HG03520 (cell line): ENCODE data around the gene BRME1.
A peak's percentile ranks its signal among the peaks of the same experiment; 100 is the strongest.

ENCODE experiments used
- ATAC-seq: cut with Tn5 transposase; IDR thresholded peaks from one replicate; pipeline ENCODE4 v1.9.1; 2021; ENCODE audit warnings: mild to moderate bottlenecking, moderate library complexity; ENCODE audit not compliant: unreplicated experiment

Gene BRME1

DNA sequence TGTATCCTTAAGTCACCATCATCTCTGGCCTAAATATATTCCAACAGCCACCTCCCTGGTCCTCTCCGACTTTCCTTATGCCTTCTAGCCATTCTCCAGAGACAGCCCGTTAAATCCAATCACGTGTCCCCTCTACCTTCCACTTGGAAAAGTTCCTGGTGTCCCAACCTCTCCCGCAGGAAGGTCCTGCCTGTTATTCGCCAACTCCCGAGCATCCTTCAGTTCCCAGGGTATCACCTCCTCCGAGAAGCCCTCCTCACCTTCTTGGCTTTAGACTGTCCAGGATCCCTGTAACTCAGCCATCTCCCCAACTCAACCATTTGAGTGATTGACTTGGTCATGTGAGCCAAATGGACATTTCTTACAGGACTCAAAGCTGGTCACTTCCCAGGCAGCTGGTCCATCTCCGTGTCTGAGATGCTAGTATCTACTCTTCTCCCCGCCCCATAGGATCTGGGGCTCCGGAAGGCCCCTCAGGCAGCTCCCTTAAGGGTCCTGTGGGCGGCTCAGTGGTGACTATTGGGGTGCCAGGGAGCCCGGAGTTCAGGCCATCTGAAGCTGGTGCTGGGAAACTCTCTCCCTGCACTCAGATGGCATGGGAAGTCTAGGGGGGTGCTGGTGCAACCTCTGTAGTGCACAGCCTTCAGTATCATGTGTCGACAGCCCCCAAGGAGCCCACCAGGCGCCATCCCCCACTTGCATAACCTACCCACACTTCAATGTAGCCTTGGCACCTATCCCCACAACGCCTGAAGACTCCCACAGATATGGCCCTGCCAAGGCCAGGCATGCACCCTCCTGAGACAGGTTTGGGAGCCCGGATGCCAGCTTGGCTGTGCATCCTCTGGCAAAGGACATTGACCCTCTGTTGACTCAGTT lies 56.9 kb downstream of the BRME1 start:
- no peak for ATAC-seq

DNA sequence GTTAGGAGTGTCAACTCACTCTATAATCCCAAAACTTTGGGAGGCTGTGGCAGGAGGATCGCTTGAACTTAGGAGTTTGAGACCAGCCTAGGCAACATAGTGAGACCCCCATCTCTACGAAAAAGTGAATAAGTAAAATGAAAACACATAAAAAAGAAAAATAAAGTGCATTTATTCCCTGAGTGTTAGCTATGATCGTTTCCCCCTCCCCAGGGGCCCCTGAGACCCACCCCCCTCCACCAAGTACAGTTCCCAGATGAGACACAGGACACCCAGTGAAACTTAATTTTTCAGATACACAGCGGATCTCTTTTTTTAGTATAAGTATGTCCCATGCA lies 57.6 kb downstream of the BRME1 start:
- no peak for ATAC-seq

DNA sequence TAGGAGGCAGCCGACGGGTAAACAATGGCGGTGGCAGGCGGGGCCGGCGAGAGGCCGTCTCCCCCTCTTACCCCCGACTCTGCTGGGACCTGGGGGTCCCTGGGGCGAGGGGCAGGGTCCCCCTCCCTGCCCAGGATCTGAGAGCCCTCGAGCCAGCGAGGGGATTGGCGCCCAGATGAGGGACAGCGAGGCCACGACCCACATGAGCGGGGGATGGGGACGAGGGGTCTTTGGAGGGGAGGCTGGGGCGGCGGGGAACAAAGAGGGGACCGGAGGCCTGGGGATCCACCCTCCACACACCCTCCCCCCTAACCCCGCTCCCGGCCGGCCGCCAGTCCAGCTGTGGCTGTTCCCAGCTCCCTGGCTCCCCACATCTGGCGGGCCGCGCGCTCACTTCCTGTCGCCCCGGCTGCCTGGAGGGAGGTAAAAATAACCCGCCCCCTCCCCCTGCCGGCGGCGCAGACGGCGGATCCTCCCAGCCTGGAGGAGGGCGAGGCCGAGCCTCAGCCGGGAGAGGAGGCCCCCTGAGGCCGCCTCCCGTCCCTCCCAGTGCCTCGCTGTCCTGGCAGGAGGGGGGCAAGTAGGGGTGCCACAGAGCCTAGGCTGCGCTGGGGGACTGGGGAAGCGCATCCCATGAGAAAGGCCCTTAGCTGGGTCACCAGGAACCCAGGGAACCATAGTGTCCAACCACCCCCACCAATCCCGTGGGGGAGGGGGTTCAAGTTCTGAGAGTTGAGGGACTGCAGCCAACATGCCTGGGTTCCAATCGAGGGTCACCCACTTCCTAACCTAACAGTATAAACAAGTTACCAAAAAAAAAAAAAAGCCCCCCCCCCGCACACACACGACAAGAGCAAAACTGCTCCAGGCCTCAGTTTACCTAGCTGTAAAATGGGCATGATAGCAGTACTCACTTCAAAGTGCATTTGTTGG lies 58.2 kb downstream of the BRME1 start:
- ATAC-seq, result no peak

DNA sequence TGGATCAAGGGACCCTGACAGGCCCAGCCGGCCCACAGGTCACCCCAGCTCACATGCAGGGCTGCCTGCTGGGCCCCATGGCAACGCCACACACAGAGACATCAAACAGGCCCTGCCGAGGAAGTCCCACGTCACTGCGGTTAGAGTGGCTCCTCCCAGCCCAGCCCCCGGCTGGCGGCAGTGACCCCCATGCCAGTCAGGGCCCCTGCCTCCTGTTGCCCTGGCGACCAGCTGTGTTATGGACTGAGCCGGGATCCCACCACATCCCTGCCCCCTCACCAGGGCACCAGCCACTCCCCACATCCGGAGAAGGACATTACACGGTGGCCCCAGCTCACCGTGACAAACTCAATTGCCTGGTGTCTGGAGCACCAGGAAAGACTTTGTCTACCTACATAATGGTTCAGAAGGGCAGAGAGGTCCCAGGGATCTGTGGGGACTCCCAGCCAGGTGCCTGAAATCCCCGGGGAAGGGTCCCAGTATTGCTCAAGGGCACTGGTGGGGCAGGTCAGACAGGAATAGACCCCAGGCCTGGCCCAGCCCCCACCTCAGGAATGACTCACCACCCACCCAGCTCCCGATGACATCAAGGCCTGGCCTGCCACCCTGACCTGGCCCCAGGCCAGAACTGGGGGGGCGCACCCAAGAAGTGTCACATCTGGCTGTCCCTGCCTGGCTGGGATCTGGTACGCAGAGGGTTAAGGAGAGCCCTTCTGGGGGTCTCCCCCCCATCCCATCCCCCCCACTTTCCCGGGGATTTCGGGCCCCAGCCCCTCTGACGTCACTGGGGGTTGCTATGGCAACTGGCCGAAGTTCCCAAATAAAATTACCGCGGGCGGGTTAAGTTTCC lies 59.1 kb downstream of the BRME1 start:
- peak; percentile 41 for ATAC-seq

DNA sequence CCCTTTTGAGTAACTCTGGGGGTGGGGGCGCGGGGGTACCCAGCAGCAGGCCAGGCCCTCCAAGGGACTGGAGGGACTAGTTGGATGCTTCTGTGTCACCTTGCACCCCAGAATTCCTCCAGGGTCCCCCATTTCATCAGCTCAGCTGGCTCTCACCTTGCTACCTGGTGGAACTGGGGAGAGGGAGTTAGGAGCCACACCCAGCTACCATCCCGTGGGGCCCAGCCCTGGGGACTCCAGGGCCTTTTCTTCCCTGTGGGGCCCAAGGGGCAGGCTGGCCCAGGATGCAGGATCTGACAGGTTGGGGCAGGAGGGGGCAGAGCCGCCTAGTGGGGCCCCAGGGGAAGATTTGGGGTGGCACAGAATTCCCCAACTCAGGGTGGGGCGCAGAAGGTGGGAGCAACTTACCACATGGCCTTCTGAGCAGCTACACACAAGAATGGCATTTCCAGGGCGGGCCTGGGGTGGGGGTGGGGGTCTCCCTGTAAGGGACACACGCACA lies 61.7 kb downstream of the BRME1 start:
- no peak for ATAC-seq

DNA sequence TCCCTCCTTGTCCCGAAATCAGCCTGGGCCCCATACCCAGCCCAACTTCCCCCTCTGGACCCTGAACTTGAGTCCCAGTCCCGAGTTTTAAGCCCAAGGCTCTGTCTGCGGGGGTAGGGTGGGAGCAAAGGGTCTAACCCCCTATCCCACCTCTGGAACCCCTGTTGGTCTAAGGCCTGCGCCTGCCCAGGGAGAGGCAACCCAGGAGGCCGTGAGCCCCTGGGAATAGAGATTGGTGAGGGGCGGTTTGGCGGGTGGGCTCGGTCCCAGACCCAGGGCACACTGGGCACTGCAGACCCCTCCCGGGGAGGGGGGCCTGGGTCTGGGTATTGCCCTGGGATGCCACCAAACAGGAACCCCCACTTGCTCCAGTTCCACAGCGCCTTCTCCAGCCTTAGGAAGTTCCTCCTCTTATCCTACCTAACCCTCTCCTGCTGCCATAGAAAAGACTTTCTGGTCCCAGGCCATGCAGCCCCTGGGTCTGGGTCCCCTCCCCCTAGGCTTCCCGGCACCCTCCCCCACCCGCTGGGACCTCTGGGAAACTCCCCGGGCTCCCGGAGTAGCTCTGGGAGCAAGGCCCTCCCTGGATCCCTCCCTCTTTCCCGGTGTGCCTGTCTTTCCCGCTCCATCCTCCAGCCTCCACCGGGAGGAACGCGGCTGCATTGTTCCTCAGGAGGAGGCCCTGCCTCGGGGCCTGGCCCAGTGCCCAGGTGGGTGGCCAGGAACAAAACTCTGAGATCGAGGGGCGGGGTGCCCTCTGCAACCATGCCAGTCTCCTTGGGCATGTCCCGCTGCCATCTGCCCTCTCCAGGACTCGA lies 62.6 kb downstream of the BRME1 start:
- ATAC-seq, result no peak

DNA sequence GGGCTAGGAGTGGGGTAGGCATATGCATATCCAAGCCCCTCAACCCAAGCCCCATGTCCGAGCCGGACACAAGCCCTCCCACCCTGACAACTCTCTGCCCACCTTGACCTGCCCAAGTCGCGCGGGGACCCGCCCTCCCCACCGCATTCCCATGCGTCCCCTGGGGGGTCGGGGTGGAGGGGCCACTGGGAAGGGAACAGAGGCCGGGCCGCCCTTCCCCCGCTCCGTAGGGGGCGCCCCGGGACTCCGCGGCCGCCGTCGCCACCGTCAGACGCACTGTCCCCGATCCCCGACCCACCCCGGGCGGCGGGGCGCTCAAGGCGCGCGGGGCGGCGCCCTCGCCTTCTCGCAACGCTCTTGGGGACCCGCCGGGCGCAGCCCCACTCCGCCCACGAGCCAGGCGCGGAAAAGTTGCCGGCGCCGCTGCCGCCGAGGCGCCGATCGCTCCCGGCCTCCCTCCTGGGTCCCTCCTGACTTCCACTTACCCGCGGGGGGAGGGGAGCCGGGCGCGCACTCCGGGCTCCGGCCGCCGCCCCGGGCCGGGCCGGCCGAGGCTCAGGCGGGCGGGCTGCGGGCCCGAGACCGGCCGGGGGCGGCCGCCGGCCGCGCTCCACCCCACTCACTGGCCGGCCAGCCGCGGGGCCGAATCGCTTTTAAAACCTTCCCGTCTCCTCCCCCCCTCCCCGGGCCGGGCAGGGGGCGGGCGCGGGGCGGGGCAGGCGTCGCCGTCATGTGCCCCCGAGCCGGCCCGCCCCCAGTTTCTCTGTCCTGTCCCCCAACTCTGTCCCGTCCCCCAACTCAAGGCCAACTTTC lies 63.4 kb downstream of the BRME1 start:
- ATAC-seq, result no peak

DNA sequence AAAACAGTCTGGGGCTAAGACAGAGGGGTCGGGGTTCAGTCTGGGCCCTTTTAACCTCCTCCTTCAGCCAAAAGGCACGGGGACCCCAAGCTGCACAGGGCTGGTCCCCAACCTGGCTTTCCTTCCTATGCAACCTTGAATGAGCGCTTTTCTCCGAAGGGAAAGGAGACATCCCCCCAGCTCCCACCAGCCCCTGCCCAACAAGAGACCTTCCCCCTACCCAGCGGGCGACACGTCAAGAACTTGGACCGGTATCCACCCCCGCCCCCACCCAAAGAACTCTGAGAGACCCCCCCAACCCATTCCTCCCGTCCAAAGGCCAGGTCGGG lies 64.0 kb downstream of the BRME1 start:
- ATAC-seq, result no peak

DNA sequence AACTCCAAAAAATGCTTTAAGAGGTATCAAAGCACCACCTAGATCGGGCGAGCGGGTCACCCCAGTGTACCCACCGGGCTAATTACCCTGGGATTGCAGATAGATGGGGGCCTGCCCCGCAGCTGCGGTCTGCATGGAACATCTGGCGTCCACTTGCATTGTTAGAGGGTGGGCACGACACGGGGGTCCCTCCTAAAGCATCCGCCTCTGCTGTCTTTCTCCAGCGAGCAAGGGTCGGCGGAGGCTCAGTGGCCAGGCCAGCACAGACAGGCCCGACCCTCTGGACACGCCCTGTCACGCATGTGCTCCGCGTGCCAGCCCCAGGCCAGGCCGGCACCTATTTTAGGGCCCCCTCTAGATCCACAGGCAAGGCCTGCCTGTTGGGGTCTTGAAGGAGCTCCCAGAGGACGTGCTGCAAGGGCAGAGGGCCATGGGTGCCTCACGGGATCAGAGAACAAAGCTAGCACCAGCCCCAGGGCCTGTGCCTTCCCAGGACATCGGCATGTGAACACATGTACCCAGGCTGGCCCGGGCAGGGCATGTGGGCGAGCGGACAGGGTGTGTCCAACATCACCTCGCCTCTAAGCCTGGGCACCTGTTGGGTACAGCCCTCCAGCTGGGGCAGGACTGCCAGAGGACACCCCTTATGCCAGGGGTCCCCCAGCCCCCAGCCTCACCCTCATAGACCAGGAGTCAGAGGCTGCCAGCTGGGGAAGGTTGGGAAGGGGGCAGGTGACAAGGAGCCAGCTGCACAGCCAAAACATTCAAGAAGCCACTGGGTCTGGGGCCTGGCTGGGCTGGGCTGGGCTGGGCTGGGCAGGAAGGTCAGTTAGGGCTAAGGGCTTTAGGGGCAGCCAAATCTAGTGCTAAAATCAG lies 64.6 kb downstream of the BRME1 start:
- ATAC-seq, result no peak

DNA sequence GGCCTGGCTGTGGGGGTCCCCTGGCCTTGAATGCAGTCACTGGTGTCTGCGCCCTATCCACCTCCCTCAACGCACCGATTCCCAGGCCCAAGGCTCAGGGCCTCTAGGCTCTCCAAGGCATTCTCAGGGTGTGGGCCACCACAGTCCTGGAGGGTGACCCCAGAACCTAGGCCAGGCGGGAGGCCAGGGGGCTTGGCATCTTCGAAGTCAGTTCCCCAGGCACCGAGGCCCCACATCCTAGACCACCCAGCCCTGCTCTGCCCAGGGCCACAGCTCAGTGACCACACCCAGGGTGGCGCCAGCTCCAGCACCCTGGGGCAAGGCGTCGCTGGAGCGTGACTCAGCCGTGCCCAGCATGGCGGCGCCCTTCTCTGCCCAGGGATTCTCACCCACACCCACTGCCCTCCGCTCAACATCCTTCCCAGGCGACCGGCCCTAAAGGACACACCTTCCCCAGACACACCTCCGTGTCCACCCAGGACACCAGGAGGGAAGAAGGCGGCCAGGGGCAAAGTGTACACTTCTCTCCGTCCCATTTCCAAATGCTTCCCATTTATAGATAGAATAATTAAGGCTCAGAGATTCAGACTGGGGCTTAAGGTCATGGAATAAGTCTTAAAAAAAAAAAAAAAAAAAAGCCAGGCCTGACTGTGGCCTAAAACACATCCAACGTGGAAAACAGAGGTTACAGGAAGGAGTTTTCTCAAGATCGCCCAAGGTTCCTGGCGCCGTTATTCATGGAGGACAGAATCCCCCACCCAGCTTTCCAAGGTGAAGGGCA lies 65.4 kb downstream of the BRME1 start:
- no peak for ATAC-seq

DNA sequence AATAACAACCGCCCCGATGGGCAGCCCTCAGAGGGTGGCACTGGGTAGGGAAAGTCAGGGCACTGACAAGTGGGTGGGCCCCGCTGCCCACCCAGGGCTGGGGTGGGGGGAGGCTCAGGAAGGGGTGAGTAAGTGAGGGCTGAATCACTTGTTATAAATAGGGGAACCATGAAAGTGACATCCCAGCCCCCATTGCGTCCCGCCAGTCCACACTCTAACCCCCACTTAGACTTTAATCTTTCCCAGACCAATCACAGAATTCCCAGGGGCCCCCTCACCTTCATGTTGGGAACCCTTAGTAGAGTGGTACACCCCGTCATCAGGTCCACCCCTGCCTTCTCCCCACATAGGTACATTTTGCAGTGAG lies 66.0 kb downstream of the BRME1 start:
- no peak for ATAC-seq

DNA sequence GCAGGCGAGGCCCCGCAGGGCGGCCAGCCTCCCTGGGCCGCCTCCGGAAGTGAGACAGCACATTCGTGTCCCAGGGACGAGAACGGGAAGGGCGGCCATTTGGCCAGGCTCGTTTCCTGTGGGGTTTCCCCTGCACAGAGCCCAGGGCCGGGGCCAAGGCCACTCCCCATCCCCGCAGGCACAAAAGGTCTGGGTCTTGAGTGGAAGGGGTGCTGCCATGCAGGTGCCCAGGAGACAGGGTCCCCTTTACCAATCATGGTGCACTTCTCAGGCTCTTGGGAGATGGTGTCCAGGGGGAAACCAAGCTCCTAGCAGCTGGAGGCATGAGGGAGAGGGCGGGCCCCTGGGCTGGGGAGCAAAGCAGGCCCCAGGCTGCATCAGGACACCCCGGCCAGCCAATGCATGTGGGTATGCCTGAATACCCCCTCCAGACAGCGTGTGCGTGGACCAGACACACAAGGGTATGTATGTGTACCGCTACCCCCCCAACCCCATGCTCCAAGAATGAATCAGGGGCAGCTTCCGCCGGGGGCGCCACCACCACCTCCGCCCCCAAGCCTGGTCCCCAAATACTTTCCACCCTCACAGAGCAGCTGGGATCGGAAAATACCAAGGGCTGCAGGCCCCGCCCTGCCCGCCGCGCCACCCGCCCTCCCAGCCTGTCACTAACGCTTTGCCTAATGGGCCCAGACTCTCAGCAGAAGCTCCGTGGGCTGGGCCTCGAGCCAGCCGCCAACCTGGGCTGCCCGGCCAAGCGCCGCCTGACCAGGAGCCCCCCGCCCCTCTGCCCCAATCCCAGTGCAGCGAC lies 66.6 kb downstream of the BRME1 start:
- peak; percentile 27 for ATAC-seq

DNA sequence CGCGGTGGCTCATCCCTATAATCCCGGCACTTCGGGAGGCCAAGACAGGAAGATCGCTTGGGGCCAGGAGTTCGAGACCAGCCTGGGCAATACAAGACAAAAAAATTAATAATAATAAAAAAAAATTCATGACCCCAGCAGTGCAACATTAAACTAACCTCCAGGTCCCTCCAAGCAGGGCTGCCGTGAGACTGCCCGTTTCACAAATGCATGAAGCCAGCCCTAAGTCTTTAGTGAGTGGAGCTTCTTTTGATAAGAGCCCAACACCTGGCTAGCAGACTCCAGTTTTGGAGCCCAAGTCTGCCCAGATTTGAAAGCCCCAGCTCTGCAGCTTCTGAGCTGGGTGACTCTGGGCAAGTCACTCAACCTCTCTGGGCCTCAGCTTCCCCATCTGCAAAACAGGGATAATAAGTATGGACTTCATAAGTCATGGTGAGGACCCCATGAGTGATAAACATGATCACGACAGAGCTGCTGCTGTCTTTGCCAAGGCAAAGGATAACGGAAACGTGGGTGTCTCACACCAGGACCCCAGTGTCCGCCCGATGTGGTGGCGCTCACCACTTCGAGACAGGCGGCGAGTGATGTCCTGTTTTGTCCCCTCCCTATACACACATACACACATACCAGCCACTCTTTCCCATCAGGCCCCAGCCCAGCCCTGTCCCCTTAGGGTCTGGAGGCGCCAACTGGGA lies 67.3 kb downstream of the BRME1 start:
- no peak for ATAC-seq

DNA sequence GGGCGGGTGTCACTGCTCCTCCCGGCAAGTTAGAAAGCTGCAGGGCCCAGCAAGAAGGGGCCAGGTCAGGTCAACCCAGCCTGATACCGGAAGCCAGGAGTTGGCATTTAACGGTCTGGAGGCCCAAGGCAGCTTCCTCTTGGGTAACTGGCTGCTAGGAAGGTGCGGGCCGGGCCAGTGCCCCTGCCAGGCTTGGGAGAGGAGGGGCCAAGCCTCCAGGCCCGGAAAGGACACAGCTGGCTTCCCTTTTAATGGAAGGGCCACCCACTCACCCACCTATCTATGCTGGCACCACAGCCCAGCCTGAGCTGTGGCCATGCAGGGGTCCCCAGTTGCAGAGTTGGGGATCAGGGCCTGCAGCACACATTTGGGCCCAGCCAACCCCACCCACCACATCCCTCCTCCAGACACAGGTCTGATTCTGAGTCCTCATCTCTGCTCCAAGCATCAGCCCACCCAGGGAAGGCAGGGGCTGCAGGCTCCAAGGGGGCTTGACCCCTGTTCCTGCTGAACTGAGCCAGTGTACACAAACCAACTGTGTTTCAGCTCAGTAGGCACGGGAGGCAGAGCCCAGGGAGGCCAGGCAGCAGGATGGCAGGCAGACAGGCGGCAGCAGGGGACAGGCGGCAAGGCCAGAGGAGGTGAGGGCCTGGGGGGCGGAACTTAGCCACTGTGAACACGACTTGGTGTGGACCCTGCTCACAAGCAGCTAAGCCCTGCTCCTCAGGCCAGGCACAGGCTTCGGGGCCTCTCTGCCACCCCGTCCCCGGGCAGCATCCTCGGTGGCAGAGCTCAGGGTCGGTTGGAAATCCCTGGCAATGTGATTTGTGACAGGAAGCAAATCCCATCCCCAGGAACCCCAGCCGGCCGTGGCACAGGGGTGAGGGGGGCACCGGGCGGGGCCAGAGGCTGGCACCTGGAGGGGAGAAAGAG lies 69.9 kb downstream of the BRME1 start:
- no peak for ATAC-seq
